H9 (cell line): ENCODE results near the gene RBFOX2. TPM values are rescaled to one million over a fixed set of nuclear protein-coding genes. Genes with fewer than 3 reads are reported as not detected.

ENCODE experiments used
- DNase-seq: peaks from one replicate; pipeline ENCODE4 v3.0.0-alpha.2; 2017
- H2AFZ ChIP-seq: one replicate; pipeline ENCODE4 v1.6.1; 2013; ENCODE audit warnings: mild to moderate bottlenecking, low read length, control low read depth, moderate library complexity
- H2AK5ac ChIP-seq: 2 replicates; pipeline ENCODE4 v1.6.1; 2013; ENCODE audit warnings: low read length, control low read depth, mixed read lengths; ENCODE audit not compliant: insufficient read length
- H2BK120ac ChIP-seq: one replicate; pipeline ENCODE4 v1.6.1; 2013; ENCODE audit warnings: low read depth, mild to moderate bottlenecking, low read length, control low read depth, inconsistent platforms; ENCODE audit not compliant: poor library complexity, severe bottlenecking
- H2BK12ac ChIP-seq: 2 replicates; pipeline ENCODE4 v1.6.1; 2013; ENCODE audit warnings: low read length, control low read depth, mixed read lengths, low read depth; ENCODE audit not compliant: insufficient read length
- H2BK15ac ChIP-seq: 2 replicates; pipeline ENCODE4 v1.6.1; 2013; ENCODE audit warnings: low read depth, low read length, control low read depth
- H2BK20ac ChIP-seq: one replicate; pipeline ENCODE4 v1.6.1; 2013; ENCODE audit warnings: low read depth, mild to moderate bottlenecking, low read length, control low read depth, inconsistent platforms; ENCODE audit not compliant: poor library complexity, severe bottlenecking
- H2BK5ac ChIP-seq: 2 replicates; pipeline ENCODE4 v1.6.1; 2013; ENCODE audit warnings: low read length, control low read depth, mixed read lengths; ENCODE audit not compliant: insufficient read length
- H3K14ac ChIP-seq: 2 replicates; pipeline ENCODE4 v1.6.1; 2013; ENCODE audit warnings: low read length, control low read depth; ENCODE audit not compliant: insufficient read depth
- H3K18ac ChIP-seq: 2 replicates; pipeline ENCODE4 v1.6.1; 2013; ENCODE audit warnings: low read depth, mild to moderate bottlenecking, mixed read lengths, low read length, control low read depth; ENCODE audit not compliant: insufficient read length
- H3K23ac ChIP-seq: 2 replicates; pipeline ENCODE4 v1.6.1; 2013; ENCODE audit warnings: low read length, control low read depth, mixed read lengths, low read depth; ENCODE audit not compliant: insufficient read length
- H3K23me2 ChIP-seq: 2 replicates; pipeline ENCODE4 v1.6.1; 2013; ENCODE audit warnings: low read depth, mild to moderate bottlenecking, mixed read lengths, low read length, control low read depth; ENCODE audit not compliant: insufficient read length, poor library complexity, severe bottlenecking
- H3K27ac ChIP-seq: 2 replicates; pipeline ENCODE4 v1.5.1; 2013; ENCODE audit warnings: low read length, control low read depth, mixed read lengths, low read depth; ENCODE audit not compliant: insufficient read length
- H3K27me3 ChIP-seq: 2 replicates; pipeline ENCODE4 v1.6.1; 2013; ENCODE audit warnings: low read length, control low read depth, inconsistent platforms; ENCODE audit not compliant: insufficient read depth
- H3K4ac ChIP-seq: 2 replicates; pipeline ENCODE4 v1.6.1; 2013; ENCODE audit warnings: low read depth, mild to moderate bottlenecking, control low read depth, inconsistent platforms, low read length, moderate library complexity
- H3K4me1 ChIP-seq: 2 replicates; pipeline ENCODE4 v1.6.1; 2013; ENCODE audit warnings: low read length, control low read depth, inconsistent platforms; ENCODE audit not compliant: insufficient read depth
- H3K4me2 ChIP-seq: 2 replicates; pipeline ENCODE4 v1.6.1; 2013; ENCODE audit warnings: low read length, control low read depth, mixed read lengths; ENCODE audit not compliant: insufficient read length, insufficient read depth
- H3K56ac ChIP-seq: 2 replicates; pipeline ENCODE4 v1.6.1; 2013; ENCODE audit warnings: low read depth, mild to moderate bottlenecking, mixed read lengths, low read length, control low read depth; ENCODE audit not compliant: insufficient read length
- H3K79me1 ChIP-seq: 2 replicates; pipeline ENCODE4 v1.6.1; 2013; ENCODE audit warnings: low read depth, mild to moderate bottlenecking, moderate library complexity, low read length, control low read depth, inconsistent platforms; ENCODE audit not compliant: insufficient read depth, poor library complexity, severe bottlenecking
- H3K79me2 ChIP-seq: 2 replicates; pipeline ENCODE4 v1.6.1; 2013; ENCODE audit warnings: low read length, control low read depth, inconsistent platforms; ENCODE audit not compliant: insufficient read depth
- H3K9ac ChIP-seq: 2 replicates; pipeline ENCODE4 v1.6.1; 2013; ENCODE audit warnings: low read length, control low read depth, mixed read lengths; ENCODE audit not compliant: insufficient read length; ENCODE audit errors: extremely low read depth
- H3K9me3 ChIP-seq: one replicate; pipeline ENCODE4 v1.6.1; 2013; ENCODE audit warnings: low read depth, low read length, inconsistent platforms; ENCODE audit not compliant: control insufficient read depth
- H3T11ph ChIP-seq: one replicate; pipeline ENCODE4 v1.6.1; 2013; ENCODE audit warnings: mild to moderate bottlenecking, low read length, control low read depth, inconsistent platforms
- H4K20me1 ChIP-seq: one replicate; pipeline ENCODE4 v1.6.1; 2013; ENCODE audit not compliant: control insufficient read depth, insufficient read length, insufficient read depth
- H4K5ac ChIP-seq: 2 replicates; pipeline ENCODE4 v1.6.1; 2013; ENCODE audit warnings: low read depth, mild to moderate bottlenecking, mixed read lengths, low read length, control low read depth; ENCODE audit not compliant: insufficient read length
- H4K8ac ChIP-seq: replicated peaks from 2 replicates; pipeline ENCODE4 v1.6.1; 2013; ENCODE audit warnings: low read length, control low read depth, mixed read lengths, low read depth; ENCODE audit not compliant: insufficient read length
- H4K91ac ChIP-seq: 2 replicates; pipeline ENCODE4 v1.6.1; 2013; ENCODE audit warnings: low read depth, mild to moderate bottlenecking, moderate library complexity, mixed read lengths, low read length, control low read depth; ENCODE audit not compliant: insufficient read length
- H3K27ac Mint-ChIP-seq, 3 experiments: 2 replicates in 2 of 3; 3 replicates in 1 of 3; pipeline ENCODE4 v1.8.0; 2020 to 2021; ENCODE audit warnings: mixed read lengths in 3 of 3, mild to moderate bottlenecking in 1 of 3, moderate library complexity in 1 of 3
- H3K27me3 Mint-ChIP-seq: 2 replicates; pipeline ENCODE4 v1.8.0; 2021; ENCODE audit warnings: low read depth, mild to moderate bottlenecking, moderate library complexity, mixed read lengths
- H3K36me3 Mint-ChIP-seq, 3 experiments: 2 replicates in 2 of 3; 3 replicates in 1 of 3; pipeline ENCODE4 v1.8.0; 2020 to 2021; ENCODE audit warnings: low read depth in 3 of 3, mixed read lengths in 3 of 3; ENCODE audit not compliant: insufficient read depth in 1 of 3
- H3K4me1 Mint-ChIP-seq, 2 experiments: 2 replicates each; pipeline ENCODE4 v1.8.0; 2020; ENCODE audit warnings: mixed read lengths in 2 of 2
- H3K4me3 Mint-ChIP-seq, 2 experiments: 2 replicates in 1 of 2; 3 replicates in 1 of 2; pipeline ENCODE4 v1.8.0; 2020 to 2021; ENCODE audit warnings: mild to moderate bottlenecking in 2 of 2, mixed read lengths in 2 of 2, moderate library complexity in 1 of 2
- H3K9me3 Mint-ChIP-seq, 2 experiments: 2 replicates in 1 of 2; 3 replicates in 1 of 2; pipeline ENCODE4 v1.8.0; 2020; ENCODE audit warnings: mild to moderate bottlenecking in 2 of 2, mixed read lengths in 2 of 2, moderate library complexity in 1 of 2
- WGBS: extraction: QIAGEN DNeasy Blood & Tissue Kit; methylation state at CpG from one replicate; pipeline ENCODE4 v1.1.7; 2013; ENCODE audit warnings: missing lambda C conversion rate, low lambda C conversion rate, mixed read lengths; ENCODE audit not compliant: insufficient read length; ENCODE audit errors: extremely low coverage; 5-methylcytosine and 5-hydroxymethylcytosine counted together
- total RNA-seq: library from RNA; stranded (reverse); gene quantifications from 2 replicates; pipeline ENCODE4 v1.2.1, GENCODE V29; 2021
- TF ChIP-seq, protein P1 (sequence below): fragments of 200-600 bp; sonication (generic); conservative IDR thresholded peaks from 3 replicates; pipeline ENCODE4 v1.8.0; 2021; ENCODE audit warnings: antibody characterized with exemption, mild to moderate bottlenecking

The RBFOX2 gene
- total RNA-seq, 1 experiment from 2014 or later: 84.7 TPM

DNA sequence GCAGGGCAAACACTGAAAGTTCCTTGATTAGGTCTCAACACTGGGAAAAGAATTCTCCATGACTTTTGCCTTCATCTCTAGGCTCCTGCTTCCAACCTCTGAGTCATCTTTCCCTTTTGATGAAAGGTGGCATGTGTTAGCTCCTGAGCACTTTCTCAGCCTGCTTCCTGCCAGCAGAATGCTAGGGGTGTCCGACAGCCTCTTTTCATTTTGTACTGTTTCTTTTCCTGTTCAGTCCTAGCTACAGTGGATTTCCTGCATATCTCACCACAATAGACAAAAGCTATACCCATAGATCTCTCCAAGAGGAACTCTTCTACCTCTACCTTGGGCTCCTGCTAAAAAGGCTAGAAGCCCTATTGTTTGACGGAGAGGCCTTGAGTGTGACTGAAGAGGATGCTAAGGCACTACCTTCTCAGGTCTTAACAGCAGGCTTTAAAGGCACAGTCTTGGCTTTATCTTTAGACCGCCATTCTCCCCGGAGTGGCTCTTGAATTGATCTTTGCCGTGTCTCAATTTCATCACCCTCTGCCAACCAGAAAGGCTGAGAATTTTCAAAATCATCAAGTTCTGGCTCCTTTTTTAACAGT is 145.5 kb downstream of the RBFOX2 start:
- no peaks in the 10 kb centered on the region for H3K9me3 ChIP-seq
- H3K4me1 ChIP-seq: peaks cover 6% of the 10 kb centered on the region; the same call in 1 of the 2 replicates
- H3K14ac ChIP-seq: no peak overlapping the region
- no CpG with 5 or more reads among the region's 5 CpGs for WGBS
- H3K27ac Mint-ChIP-seq: peak overlapping the region in 1 of 3 experiments; percentile 84; a peak in 2 of 7 replicates
- H2BK20ac ChIP-seq: no peak overlapping the region
- H3K27me3 ChIP-seq: no peaks in the 10 kb centered on the region
- H3T11ph ChIP-seq: no peak overlapping the region
- no peak overlapping the region for H3K27ac ChIP-seq
- no peak for DNase-seq
- H3K9me3 Mint-ChIP-seq: no peaks in the 10 kb centered on the region
- H2BK15ac ChIP-seq: no peak overlapping the region
- H3K56ac ChIP-seq: no peak overlapping the region
- peaks cover 27 to 32% of the 10 kb centered on the region in 2 experiments for H3K4me1 Mint-ChIP-seq
- no peak overlapping the region for H2BK5ac ChIP-seq
- no peak overlapping the region for H4K91ac ChIP-seq
- no peak overlapping the region for H4K5ac ChIP-seq
- H3K79me1 ChIP-seq: no peaks in the 10 kb centered on the region
- H2AFZ ChIP-seq: no peak overlapping the region
- no peak overlapping the region for H3K4me2 ChIP-seq
- TF ChIP-seq, protein P1, sequence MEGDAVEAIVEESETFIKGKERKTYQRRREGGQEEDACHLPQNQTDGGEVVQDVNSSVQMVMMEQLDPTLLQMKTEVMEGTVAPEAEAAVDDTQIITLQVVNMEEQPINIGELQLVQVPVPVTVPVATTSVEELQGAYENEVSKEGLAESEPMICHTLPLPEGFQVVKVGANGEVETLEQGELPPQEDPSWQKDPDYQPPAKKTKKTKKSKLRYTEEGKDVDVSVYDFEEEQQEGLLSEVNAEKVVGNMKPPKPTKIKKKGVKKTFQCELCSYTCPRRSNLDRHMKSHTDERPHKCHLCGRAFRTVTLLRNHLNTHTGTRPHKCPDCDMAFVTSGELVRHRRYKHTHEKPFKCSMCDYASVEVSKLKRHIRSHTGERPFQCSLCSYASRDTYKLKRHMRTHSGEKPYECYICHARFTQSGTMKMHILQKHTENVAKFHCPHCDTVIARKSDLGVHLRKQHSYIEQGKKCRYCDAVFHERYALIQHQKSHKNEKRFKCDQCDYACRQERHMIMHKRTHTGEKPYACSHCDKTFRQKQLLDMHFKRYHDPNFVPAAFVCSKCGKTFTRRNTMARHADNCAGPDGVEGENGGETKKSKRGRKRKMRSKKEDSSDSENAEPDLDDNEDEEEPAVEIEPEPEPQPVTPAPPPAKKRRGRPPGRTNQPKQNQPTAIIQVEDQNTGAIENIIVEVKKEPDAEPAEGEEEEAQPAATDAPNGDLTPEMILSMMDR: no peak
- no peaks in the 10 kb centered on the region for H3K27me3 Mint-ChIP-seq
- peaks cover 3% of the 10 kb centered on the region; the same call in 1 of the 2 replicates for H3K79me2 ChIP-seq
- no peak overlapping the region for H3K23ac ChIP-seq
- no peak overlapping the region for H3K4ac ChIP-seq
- H2BK12ac ChIP-seq: no peak overlapping the region
- H3K36me3 Mint-ChIP-seq: no peaks in the 10 kb centered on the region
- H3K23me2 ChIP-seq: no peaks in the 10 kb centered on the region
- H3K18ac ChIP-seq: no peak overlapping the region
- H3K9ac ChIP-seq: no peak overlapping the region
- H3K4me3 Mint-ChIP-seq: no peak overlapping the region
- H2AK5ac ChIP-seq: no peak overlapping the region
- no peak overlapping the region for H4K8ac ChIP-seq
- H4K20me1 ChIP-seq: no peaks in the 10 kb centered on the region
- H2BK120ac ChIP-seq: no peak overlapping the region
